Neural cell (in vitro differentiated cells): ENCODE data around the gene NINJ1. TPM values are rescaled to one million over a fixed set of nuclear protein-coding genes. Genes with fewer than 3 reads are reported as not detected.

Source experiments
- H2AFZ ChIP-seq: fragments of 200-600, 300-800 bp; sonication (generic), shearing (Covaris generic); 2 replicates; pipeline ENCODE4 v1.6.0; 2014; ENCODE audit warnings: low read depth, mild to moderate bottlenecking, antibody characterized with exemption, low read length, moderate library complexity
- H3F3A ChIP-seq: fragments of 200-600 bp; shearing (Covaris generic); 2 replicates; pipeline ENCODE4 v1.6.1; 2016; ENCODE audit warnings: mild to moderate bottlenecking, moderate library complexity, mixed read lengths, antibody characterized with exemption, low read length; ENCODE audit not compliant: insufficient read depth, poor library complexity, severe bottlenecking
- H3K27ac ChIP-seq: fragments of 200-600, 300-800 bp; sonication (generic), shearing (Covaris generic); 2 replicates; pipeline ENCODE4 v1.5.1; 2014; ENCODE audit warnings: mild to moderate bottlenecking, low read length, moderate library complexity
- H3K27me3 ChIP-seq: fragments of 300-800, 200-600 bp; sonication (generic), shearing (Covaris generic); 2 replicates; pipeline ENCODE4 v1.6.0; 2014; ENCODE audit warnings: mild to moderate bottlenecking, low read depth, low read length, moderate library complexity; ENCODE audit not compliant: insufficient read depth
- H3K36me3 ChIP-seq: fragments of 300-800, 200-600 bp; sonication (generic), shearing (Covaris generic); 2 replicates; pipeline ENCODE4 v1.5.1; 2014; ENCODE audit warnings: mild to moderate bottlenecking, antibody characterized with exemption, low read length, moderate library complexity; ENCODE audit not compliant: insufficient read depth
- H3K4me2 ChIP-seq: fragments of 300-800, 200-600 bp; sonication (generic), shearing (Covaris generic); 2 replicates; pipeline ENCODE4 v1.6.0; 2014; ENCODE audit warnings: mild to moderate bottlenecking, low read length
- H3K4me3 ChIP-seq: fragments of 300-800, 200-600 bp; sonication (generic), shearing (Covaris generic); 2 replicates; pipeline ENCODE4 v1.5.1; 2014; ENCODE audit warnings: mild to moderate bottlenecking, low read length, moderate library complexity
- H3K79me2 ChIP-seq: fragments of 200-600 bp; shearing (Covaris generic); replicated peaks from 2 replicates; pipeline ENCODE4 v1.6.0; 2014; ENCODE audit warnings: mild to moderate bottlenecking, low read length, moderate library complexity; ENCODE audit not compliant: insufficient read depth
- H3K9ac ChIP-seq: fragments of 300-800, 200-600 bp; sonication (generic), shearing (Covaris generic); 2 replicates; pipeline ENCODE4 v1.6.1; 2016; ENCODE audit warnings: mild to moderate bottlenecking, low read length, mixed read lengths
- H3K9me2 ChIP-seq: fragments of 200-600 bp; shearing (Covaris generic); 2 replicates; pipeline ENCODE4 v1.6.1; 2016; ENCODE audit warnings: mild to moderate bottlenecking, low read length, mixed read lengths; ENCODE audit not compliant: insufficient read depth
- H3K9me3 ChIP-seq: fragments of 200-600, 300-800 bp; sonication (generic), shearing (Covaris generic); 2 replicates; pipeline ENCODE4 v1.6.1; 2016; ENCODE audit warnings: mild to moderate bottlenecking, mixed run types, low read length, moderate library complexity, mixed read lengths
- H4K20me1 ChIP-seq: fragments of 200-600 bp; shearing (Covaris generic); 2 replicates; pipeline ENCODE4 v1.6.1; 2016; ENCODE audit warnings: mild to moderate bottlenecking, mixed run types; ENCODE audit not compliant: insufficient read depth
- EP300 ChIP-seq: fragments of 450-650 bp; conservative IDR thresholded peaks from 2 replicates; pipeline ENCODE4 v1.6.1; 2014; ENCODE audit warnings: antibody characterized with exemption, mild to moderate bottlenecking, moderate library complexity; ENCODE audit not compliant: poor library complexity, severe bottlenecking
- EZH2 ChIP-seq: fragments of 200-600, 300-800 bp; shearing (Covaris generic), sonication (generic); IDR thresholded peaks from 2 replicates; pipeline ENCODE4 v1.6.1; 2014; ENCODE audit warnings: antibody characterized with exemption, low read length, borderline replicate concordance, mild to moderate bottlenecking; ENCODE audit not compliant: insufficient read depth, poor library complexity, severe bottlenecking
- MXI1 ChIP-seq: fragments of 450-650 bp; conservative IDR thresholded peaks from 2 replicates; pipeline ENCODE4 v1.6.1; 2014; ENCODE audit warnings: antibody characterized with exemption, mild to moderate bottlenecking; ENCODE audit not compliant: poor library complexity, severe bottlenecking
- POLR2AphosphoS5 ChIP-seq: IDR thresholded peaks from 2 replicates; pipeline ENCODE4 v1.6.1; 2012
- RAD21 ChIP-seq: fragments of 450-650 bp; conservative IDR thresholded peaks from 2 replicates; pipeline ENCODE4 v1.6.1; 2014; ENCODE audit warnings: antibody characterized with exemption, mild to moderate bottlenecking, moderate library complexity
- SMC3 ChIP-seq: fragments of 450-650 bp; conservative IDR thresholded peaks from 2 replicates; pipeline ENCODE4 v1.6.1; 2014; ENCODE audit warnings: antibody characterized with exemption, mild to moderate bottlenecking, moderate library complexity; ENCODE audit not compliant: poor library complexity
- TAF1 ChIP-seq: IDR thresholded peaks from 2 replicates; pipeline ENCODE4 v1.6.1; 2012; ENCODE audit warnings: low read depth
- polyA plus RNA-seq: library from polyadenylated mRNA; depleted of rRNA; stranded (reverse); fragments of >200 nt; gene quantifications from 2 replicates; pipeline ENCODE4 v1.2.3, GENCODE V29; 2014
- TF ChIP-seq, protein P1 (sequence below): fragments of 450-650 bp; IDR thresholded peaks from 2 replicates; pipeline ENCODE4 v1.5.1; 2014; ENCODE audit warnings: antibody characterized with exemption, mild to moderate bottlenecking, moderate library complexity; ENCODE audit not compliant: poor library complexity, severe bottlenecking
- TF ChIP-seq, protein P2 (sequence below): IDR thresholded peaks from 2 replicates; pipeline ENCODE4 v1.6.1; 2012; ENCODE audit warnings: borderline replicate concordance

The NINJ1 gene
- polyA plus RNA-seq, 1 donor from 2014 or later: 2.7 TPM

DNA sequence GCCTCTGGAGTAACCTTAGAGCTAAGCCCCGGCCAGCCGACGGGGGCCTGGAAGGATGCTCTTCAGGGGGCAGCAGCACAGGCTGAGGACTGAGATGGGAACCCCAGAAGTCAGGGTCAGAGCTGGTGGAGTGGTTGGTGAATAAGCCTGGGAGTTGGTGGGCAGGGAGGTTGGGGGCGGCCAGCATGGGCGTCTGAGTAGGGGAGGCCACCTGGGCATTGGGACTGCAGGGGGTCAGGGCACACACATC, 14.4 kb downstream of the NINJ1 start:
- Histone ChIP-seq H3K9me2 (no peaks in the 10 kb centered on the region), H3K4me2 (no peak overlapping the region), H4K20me1 (no peaks in the 10 kb centered on the region), H3K27ac (no peak overlapping the region), H3K27me3 (no peaks in the 10 kb centered on the region), H3K9ac (no peak overlapping the region), H3K36me3 (no peaks in the 10 kb centered on the region), H3K9me3 (no peaks in the 10 kb centered on the region), H2AFZ (no peak overlapping the region), H3K4me3 (no peak overlapping the region), H3F3A (no peaks in the 10 kb centered on the region), H3K79me2 (no peaks in the 10 kb centered on the region)
- TF ChIP-seq RAD21 (no peak), EP300 (no peak), MXI1 (no peak), EZH2 (no peak), TAF1 (no peak), POLR2AphosphoS5 (no peak), SMC3 (no peak)
- TF ChIP-seq, protein P1, sequence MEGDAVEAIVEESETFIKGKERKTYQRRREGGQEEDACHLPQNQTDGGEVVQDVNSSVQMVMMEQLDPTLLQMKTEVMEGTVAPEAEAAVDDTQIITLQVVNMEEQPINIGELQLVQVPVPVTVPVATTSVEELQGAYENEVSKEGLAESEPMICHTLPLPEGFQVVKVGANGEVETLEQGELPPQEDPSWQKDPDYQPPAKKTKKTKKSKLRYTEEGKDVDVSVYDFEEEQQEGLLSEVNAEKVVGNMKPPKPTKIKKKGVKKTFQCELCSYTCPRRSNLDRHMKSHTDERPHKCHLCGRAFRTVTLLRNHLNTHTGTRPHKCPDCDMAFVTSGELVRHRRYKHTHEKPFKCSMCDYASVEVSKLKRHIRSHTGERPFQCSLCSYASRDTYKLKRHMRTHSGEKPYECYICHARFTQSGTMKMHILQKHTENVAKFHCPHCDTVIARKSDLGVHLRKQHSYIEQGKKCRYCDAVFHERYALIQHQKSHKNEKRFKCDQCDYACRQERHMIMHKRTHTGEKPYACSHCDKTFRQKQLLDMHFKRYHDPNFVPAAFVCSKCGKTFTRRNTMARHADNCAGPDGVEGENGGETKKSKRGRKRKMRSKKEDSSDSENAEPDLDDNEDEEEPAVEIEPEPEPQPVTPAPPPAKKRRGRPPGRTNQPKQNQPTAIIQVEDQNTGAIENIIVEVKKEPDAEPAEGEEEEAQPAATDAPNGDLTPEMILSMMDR: no peak
- TF ChIP-seq, protein P2, sequence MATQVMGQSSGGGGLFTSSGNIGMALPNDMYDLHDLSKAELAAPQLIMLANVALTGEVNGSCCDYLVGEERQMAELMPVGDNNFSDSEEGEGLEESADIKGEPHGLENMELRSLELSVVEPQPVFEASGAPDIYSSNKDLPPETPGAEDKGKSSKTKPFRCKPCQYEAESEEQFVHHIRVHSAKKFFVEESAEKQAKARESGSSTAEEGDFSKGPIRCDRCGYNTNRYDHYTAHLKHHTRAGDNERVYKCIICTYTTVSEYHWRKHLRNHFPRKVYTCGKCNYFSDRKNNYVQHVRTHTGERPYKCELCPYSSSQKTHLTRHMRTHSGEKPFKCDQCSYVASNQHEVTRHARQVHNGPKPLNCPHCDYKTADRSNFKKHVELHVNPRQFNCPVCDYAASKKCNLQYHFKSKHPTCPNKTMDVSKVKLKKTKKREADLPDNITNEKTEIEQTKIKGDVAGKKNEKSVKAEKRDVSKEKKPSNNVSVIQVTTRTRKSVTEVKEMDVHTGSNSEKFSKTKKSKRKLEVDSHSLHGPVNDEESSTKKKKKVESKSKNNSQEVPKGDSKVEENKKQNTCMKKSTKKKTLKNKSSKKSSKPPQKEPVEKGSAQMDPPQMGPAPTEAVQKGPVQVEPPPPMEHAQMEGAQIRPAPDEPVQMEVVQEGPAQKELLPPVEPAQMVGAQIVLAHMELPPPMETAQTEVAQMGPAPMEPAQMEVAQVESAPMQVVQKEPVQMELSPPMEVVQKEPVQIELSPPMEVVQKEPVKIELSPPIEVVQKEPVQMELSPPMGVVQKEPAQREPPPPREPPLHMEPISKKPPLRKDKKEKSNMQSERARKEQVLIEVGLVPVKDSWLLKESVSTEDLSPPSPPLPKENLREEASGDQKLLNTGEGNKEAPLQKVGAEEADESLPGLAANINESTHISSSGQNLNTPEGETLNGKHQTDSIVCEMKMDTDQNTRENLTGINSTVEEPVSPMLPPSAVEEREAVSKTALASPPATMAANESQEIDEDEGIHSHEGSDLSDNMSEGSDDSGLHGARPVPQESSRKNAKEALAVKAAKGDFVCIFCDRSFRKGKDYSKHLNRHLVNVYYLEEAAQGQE: no peak

DNA sequence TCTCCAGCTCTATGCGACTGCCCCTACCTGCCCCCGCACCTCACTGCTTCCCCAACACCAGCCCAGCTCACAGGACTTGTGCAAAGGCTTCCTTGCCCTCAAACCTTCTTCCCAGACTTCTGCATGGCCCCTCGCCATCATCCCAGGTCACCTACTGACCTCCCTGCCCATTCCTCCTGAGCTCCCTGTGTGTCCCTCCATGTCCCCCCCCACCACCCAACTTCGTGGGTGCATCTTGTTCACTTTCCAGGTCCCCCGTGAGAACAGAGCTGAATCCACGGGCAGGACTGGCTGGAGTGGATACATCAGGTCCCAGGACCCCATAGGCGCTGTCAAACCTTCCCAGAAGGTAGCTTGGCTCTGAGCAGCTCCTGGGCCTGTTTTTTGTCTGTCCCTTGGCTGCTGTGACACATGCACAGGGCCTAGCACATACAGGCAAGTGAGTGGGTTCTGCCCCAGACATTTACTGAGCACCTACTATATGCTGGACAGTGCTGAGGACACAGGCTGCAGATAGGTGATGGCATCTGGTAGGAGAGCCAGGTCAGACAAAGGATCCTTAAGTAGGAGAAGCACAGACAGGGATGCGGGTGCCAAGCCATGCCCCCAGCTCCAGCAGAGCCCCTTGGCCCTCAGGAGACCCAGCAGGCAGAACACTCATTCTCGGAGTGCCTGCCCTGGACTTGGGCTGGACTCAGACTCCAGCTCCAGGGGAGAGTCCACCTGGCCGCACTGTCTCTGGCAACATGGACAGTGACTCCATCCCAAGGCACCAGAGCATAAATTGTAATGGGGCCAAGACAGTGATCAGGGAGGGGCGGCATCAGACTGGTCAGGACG, 15.0 kb downstream of the NINJ1 start:
- Histone ChIP-seq H3K4me2 (no peak overlapping the region), H3K36me3 (no peaks in the 10 kb centered on the region), H3K4me3 (no peak overlapping the region), H3F3A (no peaks in the 10 kb centered on the region), H3K27me3 (no peaks in the 10 kb centered on the region), H3K9me3 (no peaks in the 10 kb centered on the region), H3K27ac (no peak overlapping the region), H3K9me2 (no peaks in the 10 kb centered on the region), H3K79me2 (no peaks in the 10 kb centered on the region), H4K20me1 (no peaks in the 10 kb centered on the region), H3K9ac (no peak overlapping the region), H2AFZ (no peak overlapping the region)
- TF ChIP-seq TAF1: no peak
- no peak for TF ChIP-seq POLR2AphosphoS5
- TF ChIP-seq, protein P1: no peak
- no peak for TF ChIP-seq RAD21
- TF ChIP-seq MXI1: no peak
- no peak for TF ChIP-seq EP300
- no peak for TF ChIP-seq EZH2
- no peak for TF ChIP-seq SMC3
- TF ChIP-seq, protein P2: no peak
